Ishikawa (cell line): ENCODE data around the gene ATP23.

ENCODE experiments used
- FOXM1 ChIP-seq: IDR thresholded peaks from 2 replicates; pipeline ENCODE4 v1.6.1; 2012; ENCODE audit warnings: low read depth, borderline replicate concordance
- RAD21 ChIP-seq: IDR thresholded peaks from 2 replicates; pipeline ENCODE4 v1.6.1; 2012; ENCODE audit warnings: low read depth
- TAF1 ChIP-seq: IDR thresholded peaks from 2 replicates; pipeline ENCODE4 v1.6.1; 2012; ENCODE audit warnings: low read depth, mild to moderate bottlenecking
- TF ChIP-seq, protein P1 (sequence below): IDR thresholded peaks from 2 replicates; pipeline ENCODE4 v1.6.1; 2012
- TF ChIP-seq, protein P2 (sequence below): IDR thresholded peaks from 2 replicates; pipeline ENCODE4 v1.6.1; 2012

DNA sequence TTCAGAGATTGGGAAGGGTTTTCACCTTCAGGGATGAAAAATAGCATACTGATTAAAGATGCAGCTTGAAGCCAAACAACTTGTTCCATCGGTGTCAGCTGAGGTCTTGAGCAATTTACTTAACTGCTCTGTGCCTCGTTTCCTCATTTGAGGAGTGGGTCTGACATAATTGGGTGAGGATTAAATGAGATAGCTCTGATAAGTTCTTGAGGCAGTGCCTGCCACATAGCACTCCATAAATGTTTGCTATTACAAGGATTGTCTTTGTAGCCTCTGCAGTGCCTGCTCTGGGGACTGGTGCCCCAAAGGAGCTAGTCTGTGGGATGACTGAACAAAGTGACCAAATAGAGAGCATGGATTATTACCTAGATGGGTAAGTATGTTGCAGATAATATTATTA lies 50.6 kb downstream of the ATP23 start:
- TF ChIP-seq, protein P1, sequence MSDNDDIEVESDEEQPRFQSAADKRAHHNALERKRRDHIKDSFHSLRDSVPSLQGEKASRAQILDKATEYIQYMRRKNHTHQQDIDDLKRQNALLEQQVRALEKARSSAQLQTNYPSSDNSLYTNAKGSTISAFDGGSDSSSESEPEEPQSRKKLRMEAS, result no peak
- TF ChIP-seq RAD21 (no peak), TAF1 (no peak), FOXM1 (no peak)
- TF ChIP-seq, protein P2, sequence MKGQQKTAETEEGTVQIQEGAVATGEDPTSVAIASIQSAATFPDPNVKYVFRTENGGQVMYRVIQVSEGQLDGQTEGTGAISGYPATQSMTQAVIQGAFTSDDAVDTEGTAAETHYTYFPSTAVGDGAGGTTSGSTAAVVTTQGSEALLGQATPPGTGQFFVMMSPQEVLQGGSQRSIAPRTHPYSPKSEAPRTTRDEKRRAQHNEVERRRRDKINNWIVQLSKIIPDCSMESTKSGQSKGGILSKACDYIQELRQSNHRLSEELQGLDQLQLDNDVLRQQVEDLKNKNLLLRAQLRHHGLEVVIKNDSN, result no peak
